Measurements from ENCODE around the gene HCST. TPM values are rescaled to one million over a fixed set of nuclear protein-coding genes. Genes with fewer than 3 reads are reported as not detected.

HCST gene
- total and polyA plus RNA-seq, 2 of the 13 experiments (the other 11 are each of a cell fraction or from before 2014, with no cell fraction given), result 0.24 to 1.2 TPM

GRCh38 chr19:35931161-35931873, 29.0 kb downstream of the HCST start (continued):
- TF ChIP-seq, protein P1, sequence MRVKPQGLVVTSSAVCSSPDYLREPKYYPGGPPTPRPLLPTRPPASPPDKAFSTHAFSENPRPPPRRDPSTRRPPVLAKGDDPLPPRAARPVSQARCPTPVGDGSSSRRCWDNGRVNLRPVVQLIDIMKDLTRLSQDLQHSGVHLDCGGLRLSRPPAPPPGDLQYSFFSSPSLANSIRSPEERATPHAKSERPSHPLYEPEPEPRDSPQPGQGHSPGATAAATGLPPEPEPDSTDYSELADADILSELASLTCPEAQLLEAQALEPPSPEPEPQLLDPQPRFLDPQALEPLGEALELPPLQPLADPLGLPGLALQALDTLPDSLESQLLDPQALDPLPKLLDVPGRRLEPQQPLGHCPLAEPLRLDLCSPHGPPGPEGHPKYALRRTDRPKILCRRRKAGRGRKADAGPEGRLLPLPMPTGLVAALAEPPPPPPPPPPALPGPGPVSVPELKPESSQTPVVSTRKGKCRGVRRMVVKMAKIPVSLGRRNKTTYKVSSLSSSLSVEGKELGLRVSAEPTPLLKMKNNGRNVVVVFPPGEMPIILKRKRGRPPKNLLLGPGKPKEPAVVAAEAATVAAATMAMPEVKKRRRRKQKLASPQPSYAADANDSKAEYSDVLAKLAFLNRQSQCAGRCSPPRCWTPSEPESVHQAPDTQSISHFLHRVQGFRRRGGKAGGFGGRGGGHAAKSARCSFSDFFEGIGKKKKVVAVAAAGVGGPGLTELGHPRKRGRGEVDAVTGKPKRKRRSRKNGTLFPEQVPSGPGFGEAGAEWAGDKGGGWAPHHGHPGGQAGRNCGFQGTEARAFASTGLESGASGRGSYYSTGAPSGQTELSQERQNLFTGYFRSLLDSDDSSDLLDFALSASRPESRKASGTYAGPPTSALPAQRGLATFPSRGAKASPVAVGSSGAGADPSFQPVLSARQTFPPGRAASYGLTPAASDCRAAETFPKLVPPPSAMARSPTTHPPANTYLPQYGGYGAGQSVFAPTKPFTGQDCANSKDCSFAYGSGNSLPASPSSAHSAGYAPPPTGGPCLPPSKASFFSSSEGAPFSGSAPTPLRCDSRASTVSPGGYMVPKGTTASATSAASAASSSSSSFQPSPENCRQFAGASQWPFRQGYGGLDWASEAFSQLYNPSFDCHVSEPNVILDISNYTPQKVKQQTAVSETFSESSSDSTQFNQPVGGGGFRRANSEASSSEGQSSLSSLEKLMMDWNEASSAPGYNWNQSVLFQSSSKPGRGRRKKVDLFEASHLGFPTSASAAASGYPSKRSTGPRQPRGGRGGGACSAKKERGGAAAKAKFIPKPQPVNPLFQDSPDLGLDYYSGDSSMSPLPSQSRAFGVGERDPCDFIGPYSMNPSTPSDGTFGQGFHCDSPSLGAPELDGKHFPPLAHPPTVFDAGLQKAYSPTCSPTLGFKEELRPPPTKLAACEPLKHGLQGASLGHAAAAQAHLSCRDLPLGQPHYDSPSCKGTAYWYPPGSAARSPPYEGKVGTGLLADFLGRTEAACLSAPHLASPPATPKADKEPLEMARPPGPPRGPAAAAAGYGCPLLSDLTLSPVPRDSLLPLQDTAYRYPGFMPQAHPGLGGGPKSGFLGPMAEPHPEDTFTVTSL (CRISPR knock-in tag; IDR thresholded peaks at IDR 0.05; ENCODE audit: borderline replicate concordance), result no peak
- TF ChIP-seq ZNF724P (CRISPR knock-in tag; IDR thresholded peaks at IDR 0.05; ENCODE audit: borderline replicate concordance) (no peak), SOX5 (CRISPR knock-in tag; IDR thresholded peaks at IDR 0.05; ENCODE audit: borderline replicate concordance) (peak; percentile 59; the same call in 1 of the 2 replicates), KLF11 (CRISPR knock-in tag; IDR thresholded peaks at IDR 0.05) (peak; percentile 73; the same call in 1 of the 2 replicates), RARG (CRISPR knock-in tag; IDR thresholded peaks at IDR 0.05; ENCODE audit: low read depth) (no peak), ARID4A (CRISPR knock-in tag; IDR thresholded peaks at IDR 0.05; ENCODE audit: borderline replicate concordance) (peak; percentile 89; the same call in 1 of the 2 replicates), ZIK1 (CRISPR knock-in tag; IDR thresholded peaks at IDR 0.05; ENCODE audit: borderline replicate concordance, low read depth) (0 out of 2 replicates have a peak, but pooled peaks have one; percentile 79), SRSF1 (optimal IDR thresholded peaks at IDR 0.05; ENCODE audit: low read depth, low read length) (peak; percentile 76), MTA1 (CRISPR knock-in tag; IDR thresholded peaks at IDR 0.05; ENCODE audit: borderline replicate concordance) (0 out of 2 replicates have a peak, but pooled peaks have one; percentile 51), BORCS8-MEF2B (CRISPR knock-in tag; IDR thresholded peaks at IDR 0.05) (peak; percentile 22; the same call in 1 of the 2 replicates), ZFP41 (CRISPR knock-in tag; IDR thresholded peaks at IDR 0.05; ENCODE audit: borderline replicate concordance) (0 out of 2 replicates have a peak, but pooled peaks have one; percentile 53)
- TF ChIP-seq, protein P2, sequence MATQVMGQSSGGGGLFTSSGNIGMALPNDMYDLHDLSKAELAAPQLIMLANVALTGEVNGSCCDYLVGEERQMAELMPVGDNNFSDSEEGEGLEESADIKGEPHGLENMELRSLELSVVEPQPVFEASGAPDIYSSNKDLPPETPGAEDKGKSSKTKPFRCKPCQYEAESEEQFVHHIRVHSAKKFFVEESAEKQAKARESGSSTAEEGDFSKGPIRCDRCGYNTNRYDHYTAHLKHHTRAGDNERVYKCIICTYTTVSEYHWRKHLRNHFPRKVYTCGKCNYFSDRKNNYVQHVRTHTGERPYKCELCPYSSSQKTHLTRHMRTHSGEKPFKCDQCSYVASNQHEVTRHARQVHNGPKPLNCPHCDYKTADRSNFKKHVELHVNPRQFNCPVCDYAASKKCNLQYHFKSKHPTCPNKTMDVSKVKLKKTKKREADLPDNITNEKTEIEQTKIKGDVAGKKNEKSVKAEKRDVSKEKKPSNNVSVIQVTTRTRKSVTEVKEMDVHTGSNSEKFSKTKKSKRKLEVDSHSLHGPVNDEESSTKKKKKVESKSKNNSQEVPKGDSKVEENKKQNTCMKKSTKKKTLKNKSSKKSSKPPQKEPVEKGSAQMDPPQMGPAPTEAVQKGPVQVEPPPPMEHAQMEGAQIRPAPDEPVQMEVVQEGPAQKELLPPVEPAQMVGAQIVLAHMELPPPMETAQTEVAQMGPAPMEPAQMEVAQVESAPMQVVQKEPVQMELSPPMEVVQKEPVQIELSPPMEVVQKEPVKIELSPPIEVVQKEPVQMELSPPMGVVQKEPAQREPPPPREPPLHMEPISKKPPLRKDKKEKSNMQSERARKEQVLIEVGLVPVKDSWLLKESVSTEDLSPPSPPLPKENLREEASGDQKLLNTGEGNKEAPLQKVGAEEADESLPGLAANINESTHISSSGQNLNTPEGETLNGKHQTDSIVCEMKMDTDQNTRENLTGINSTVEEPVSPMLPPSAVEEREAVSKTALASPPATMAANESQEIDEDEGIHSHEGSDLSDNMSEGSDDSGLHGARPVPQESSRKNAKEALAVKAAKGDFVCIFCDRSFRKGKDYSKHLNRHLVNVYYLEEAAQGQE (IDR thresholded peaks at IDR 0.05; ENCODE audit: borderline replicate concordance in 1 of 2, low read depth in 1 of 2, low read length in 2 of 2), result peak in 1 of 2 experiments; percentile 59; a peak in 1 of 4 replicates
- TF ChIP-seq, protein P3, sequence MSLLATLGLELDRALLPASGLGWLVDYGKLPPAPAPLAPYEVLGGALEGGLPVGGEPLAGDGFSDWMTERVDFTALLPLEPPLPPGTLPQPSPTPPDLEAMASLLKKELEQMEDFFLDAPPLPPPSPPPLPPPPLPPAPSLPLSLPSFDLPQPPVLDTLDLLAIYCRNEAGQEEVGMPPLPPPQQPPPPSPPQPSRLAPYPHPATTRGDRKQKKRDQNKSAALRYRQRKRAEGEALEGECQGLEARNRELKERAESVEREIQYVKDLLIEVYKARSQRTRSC (CRISPR knock-in tag; IDR thresholded peaks at IDR 0.05; ENCODE audit: low read depth), result no peak
